Measurements from ENCODE around the gene ZEB1. TPM values are rescaled to one million over a fixed set of nuclear protein-coding genes. Genes with fewer than 3 reads are reported as not detected.
A peak's percentile ranks its signal among the peaks of the same experiment; 100 is the strongest.

The ZEB1 gene
- total and polyA plus RNA-seq, 10 of the 15 experiments (the other 5 are each of a cell fraction or from before 2014, with no cell fraction given), result 10.4 to 35.6 (median 24.5) TPM

- no peak for TF ChIP-seq CTCF (IDR thresholded peaks at IDR 0.05 in 2 of 3, conservative IDR thresholded peaks at IDR 0.05 in 1 of 3; ENCODE audit: control insufficient read depth in 2 of 3, extremely low read depth in 1 of 3, insufficient read depth in 1 of 3, low read depth in 3 of 3, low read length in 3 of 3)
- TF ChIP-seq SRF (IDR thresholded peaks at IDR 0.05; ENCODE audit: low read depth in 2 of 2, low read length in 2 of 2), result no peak
- TF ChIP-seq BACH1 (IDR thresholded peaks at IDR 0.05; ENCODE audit: borderline replicate concordance), result no peak
Measured at GRCh38 chr10:31419394-31420063, 100.5 kb downstream of the ZEB1 start (continued).

- TF ChIP-seq ESRRA (IDR thresholded peaks at IDR 0.05; ENCODE audit: low read length) (no peak), SPI1 (IDR thresholded peaks at IDR 0.05; ENCODE audit: borderline replicate concordance, insufficient read depth, low read depth, low read length) (peak; percentile 36; the same call in 1 of the 2 replicates)
- Histone ChIP-seq H3K4me1 (ENCODE audit: control insufficient read depth, insufficient read depth, low read length) (no peaks in the 10 kb centered on the region), H3K27me3 (replicated peaks in 1 of 2; ENCODE audit: control insufficient read depth in 2 of 2, insufficient read depth in 2 of 2, low read length in 1 of 2) (no peaks in the 10 kb centered on the region), H3K9ac (ENCODE audit: control insufficient read depth, insufficient read depth, low read length) (no peak overlapping the region), H3K36me3 (ENCODE audit: control insufficient read depth in 2 of 2, insufficient read depth in 2 of 2, low read length in 1 of 2) (peaks cover 0 to 3% of the 10 kb centered on the region in 2 experiments; a peak in 1 of 4 replicates), H3K4me2 (ENCODE audit: control insufficient read depth, insufficient read depth) (no peak overlapping the region), H4K20me1 (ENCODE audit: control insufficient read depth, insufficient read depth) (no peaks in the 10 kb centered on the region), H3K79me2 (ENCODE audit: control insufficient read depth, insufficient read depth, low read length) (peaks cover 64% of the 10 kb centered on the region), H2AFZ (ENCODE audit: control insufficient read depth, low read depth, low read length) (no peak overlapping the region), H3K27ac (ENCODE audit: control insufficient read depth, insufficient read depth) (no peak overlapping the region), H3K4me3 (no peak overlapping the region), H3K9me3 (replicated peaks; ENCODE audit: control insufficient read depth, insufficient read depth, low read length) (peaks cover 10% of the 10 kb centered on the region)
- ChIA-PET POLR2A (interaction anchor here (0.7 kb wide), 1 partner anchor 97 kb away, joined by 4 read pairs; no protein-coding TSS in a partner anchor), CTCF (interaction anchor here (1.0 kb wide), 1 partner anchor 11 kb away, joined by 3 read pairs; no protein-coding TSS in a partner anchor), RAD21 (ENCODE audit: unreplicated experiment) (interaction anchor here (1.1 kb wide), 1 partner anchor 37 kb away, joined by 3 read pairs; no protein-coding TSS in a partner anchor), SMC1A (ENCODE audit: uncharacterized antibody, unreplicated experiment) (interaction anchor here (1.0 to 1.4 kb wide), 3 partner anchors 9 to 80 kb away, joined by 3 to 4 read pairs (median 3); no protein-coding TSS in a partner anchor)
- WGBS (ENCODE audit: insufficient coverage, insufficient replicate concordance, low lambda C conversion rate, missing lambda C conversion rate), result 100% methylated on average over 1 of the region's 1 CpG
- FAIRE-seq, result no peak
- no peak for DNase-seq (ENCODE audit: low read depth, low spot score)
- in situ Hi-C loops (cut with MboI), result no loop called here
- no TSS peak for BruUV-seq (replicated peaks)
- ATAC-seq, result no peak
- intact Hi-C loops (cut with micrococcal nuclease; ENCODE audit: unreplicated experiment), result no loop called here
Measured at GRCh38 chr10:31421322-31421721, 102.3 kb downstream of the ZEB1 start.
